Thoracic aorta (tissue), 2 donors: ENCODE results near the gene MYO1A. TPM values are rescaled to one million over a fixed set of nuclear protein-coding genes. Genes with fewer than 3 reads are reported as not detected.
A peak's percentile ranks its signal among the peaks of the same experiment; 100 is the strongest.

Experiments used
- ATAC-seq: fragments of 150-250 bp; one replicate; pipeline ENCODE4 v1.8.0; 2017; ENCODE audit warnings: low read depth; ENCODE audit not compliant: insufficient number of reproducible peaks, low FRiP score
- DNase-seq: peaks from one replicate; pipeline ENCODE4 v3.0.0-alpha.2; 2020; ENCODE audit warnings: low spot score
- H3K27ac ChIP-seq, 2 donors: fragments of 200-600 bp; sonication (generic); 1 replicate in 1 of 2; 2 replicates in 1 of 2; pipeline ENCODE4 v1.5.1; 2016; ENCODE audit warnings: mild to moderate bottlenecking in 2 of 2, moderate library complexity in 2 of 2
- H3K27me3 ChIP-seq: fragments of 200-600 bp; sonication (generic); replicated peaks from 2 replicates; pipeline ENCODE4 v1.6.0; 2016; ENCODE audit warnings: mild to moderate bottlenecking; ENCODE audit not compliant: insufficient read depth
- H3K36me3 ChIP-seq: fragments of 200-600 bp; sonication (generic); one replicate; pipeline ENCODE4 v1.5.1; 2016
- H3K4me1 ChIP-seq, 2 donors: fragments of 200-600 bp; sonication (generic); 1 replicate in 1 of 2; 2 replicates in 1 of 2; pipeline versions ENCODE4 v1.5.1 to v1.6.0; 2016; ENCODE audit warnings: low read depth in 2 of 2, mild to moderate bottlenecking in 1 of 2; ENCODE audit not compliant: control insufficient read depth in 1 of 2
- H3K4me3 ChIP-seq: fragments of 200-600 bp; sonication (generic); 2 replicates; pipeline ENCODE4 v1.5.1; 2016; ENCODE audit warnings: mild to moderate bottlenecking
- H3K9me3 ChIP-seq: fragments of 200-600 bp; sonication (generic); 2 replicates; pipeline ENCODE4 v1.5.1; 2016
- CTCF ChIP-seq: fragments of 200-600 bp; sonication (generic); IDR thresholded peaks from one replicate; pipeline ENCODE4 v1.5.1; 2019; ENCODE audit warnings: antibody characterized with exemption
- total RNA-seq, 2 donors: library from RNA; depleted of rRNA; stranded (reverse); fragments of >200 nt; gene quantifications; one replicate each; pipeline versions ENCODE4 v1.1.0 to v1.2.3, GENCODE V29; 2016

The MYO1A gene
- total RNA-seq, 2 donors from 2014 or later = 1.7 to 2.2 TPM

GRCh38 chr12:57010627-57011247 is 39.2 kb downstream of the MYO1A start:
- no peak for TF ChIP-seq CTCF
- Histone ChIP-seq H3K27me3 (no peaks in the 10 kb centered on the region), H3K36me3 (no peaks in the 10 kb centered on the region), H3K4me3 (no peak overlapping the region), H3K4me1 (peaks cover 5 to 9% of the 10 kb centered on the region in 2 donors), H3K27ac (no peak overlapping the region), H3K9me3 (no peaks in the 10 kb centered on the region)
- no peak for DNase-seq
- no peak for ATAC-seq

- no peak overlapping the region for H3K4me3 ChIP-seq
- H3K4me1 ChIP-seq = peaks cover 10 to 15% of the 10 kb centered on the region in 2 donors
- DNase-seq = no peak
- no peaks in the 10 kb centered on the region for H3K36me3 ChIP-seq
- ATAC-seq = no peak
- H3K27me3 ChIP-seq = no peaks in the 10 kb centered on the region
- H3K9me3 ChIP-seq = no peaks in the 10 kb centered on the region
- no peak for TF ChIP-seq CTCF
- H3K27ac ChIP-seq = no peak overlapping the region
Observed at GRCh38 chr12:57009949-57010626, 39.8 kb downstream of the MYO1A start.

GRCh38 chr12:57008178-57008577 is 41.8 kb downstream of the MYO1A start:
- no peak for DNase-seq
- Histone ChIP-seq H3K27me3 (no peaks in the 10 kb centered on the region), H3K36me3 (peaks cover 13% of the 10 kb centered on the region), H3K27ac (no peak overlapping the region), H3K9me3 (no peaks in the 10 kb centered on the region), H3K4me1 (peaks cover 10 to 20% of the 10 kb centered on the region in 2 donors), H3K4me3 (no peak overlapping the region)
- ATAC-seq = no peak
- TF ChIP-seq CTCF = peak; percentile 32

GRCh38 chr12:57006809-57007475 is 43.0 kb downstream of the MYO1A start:
- Histone ChIP-seq H3K4me1 (peaks cover 14 to 20% of the 10 kb centered on the region in 2 donors), H3K27ac (peak overlapping the region in 1 of 2 donors; percentile 27), H3K36me3 (peaks cover 22% of the 10 kb centered on the region), H3K27me3 (no peaks in the 10 kb centered on the region), H3K9me3 (no peaks in the 10 kb centered on the region), H3K4me3 (peak overlapping the region; percentile 88)
- ATAC-seq = no peak
- DNase-seq = no peak
- TF ChIP-seq CTCF = no peak
